A204.1 (cell line): ENCODE measurements around the gene ZNF586.
"Not testable (repeated sequence)": the region's sequence is repeated elsewhere in the genome, so short reads cannot be mapped to it uniquely, and the experiment has no call there.

Experiments used
- FAIRE-seq: peaks from 2 replicates; lab custom pipeline; 2012; peaks lifted over from hg19 to GRCh38; lab: Jason Lieb, UNC

Gene ZNF586

GRCh38 chr19:57769345-57770131 lies at the start of gene ZNF586:
TSS of gene ZNF586 (plus strand) at chr19:57769676. CDS start at chr19:57769843, 167 bp downstream.
- FAIRE-seq: peak; percentile 92

DNA sequence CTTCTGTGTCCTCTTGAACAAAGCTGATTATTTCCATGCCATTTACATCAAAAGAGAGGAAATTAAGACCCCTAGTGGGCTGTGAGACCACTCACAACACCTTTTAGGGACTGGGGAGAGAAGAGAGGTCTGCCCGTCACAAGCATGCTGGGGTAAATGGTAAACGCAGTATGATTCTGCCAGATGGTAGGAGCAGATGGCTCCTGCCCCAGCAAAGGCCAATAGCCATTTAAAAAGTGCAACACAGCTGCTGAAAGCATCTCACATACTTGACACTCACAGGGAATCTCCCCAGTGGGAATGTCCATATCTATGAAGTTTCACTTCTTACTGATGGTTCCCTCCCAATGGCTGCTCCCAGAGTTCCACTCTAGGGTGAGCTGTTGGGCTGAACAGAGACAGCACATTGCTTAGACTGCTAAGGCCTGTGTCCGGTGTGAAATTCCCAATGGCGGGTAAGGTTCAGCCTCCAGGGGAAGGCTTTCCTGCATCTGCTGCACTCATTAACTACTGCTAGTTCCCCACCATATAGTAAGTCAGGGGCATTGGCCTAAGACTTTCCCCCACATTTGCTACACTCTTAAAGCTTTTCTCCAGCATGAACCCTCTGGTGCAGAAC lies 49.5 kb upstream of the ZNF586 start:
- no peak for FAIRE-seq

- no peak for FAIRE-seq
Observed at GRCh38 chr19:57720878-57721277, 48.6 kb upstream of the ZNF586 start.

- not testable (repeated sequence) for FAIRE-seq
Observed at GRCh38 chr19:57738320-57738719, 31.2 kb upstream of the ZNF586 start.

DNA sequence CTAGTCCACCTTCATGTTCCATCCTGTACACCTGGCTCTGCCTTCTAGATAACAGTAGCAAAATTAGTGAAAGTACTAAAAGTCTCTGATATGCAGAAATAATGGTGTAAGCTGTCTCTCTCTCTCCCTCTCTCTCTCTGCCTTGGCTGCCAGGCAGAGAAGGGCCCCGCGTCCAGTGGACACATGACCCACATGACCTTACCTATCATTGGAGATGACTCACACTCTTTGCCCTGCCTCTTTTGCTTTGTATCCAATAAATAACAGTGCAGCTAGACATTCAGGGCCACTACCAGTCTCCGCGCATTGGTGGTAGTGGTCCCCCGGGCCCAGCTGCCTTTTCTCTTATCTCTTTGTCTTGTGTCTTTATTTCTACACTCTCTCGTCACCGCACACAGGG lies 30.7 kb upstream of the ZNF586 start:
- FAIRE-seq: not testable (repeated sequence)

GRCh38 chr19:57746580-57747471 lies 22.6 kb upstream of the ZNF586 start, which contains the start of gene ZNF776:
TSS of gene ZNF776 (plus strand) at chr19:57746815. CDS start at chr19:57747059, 244 bp downstream.
- FAIRE-seq: peak; percentile 98

GRCh38 chr19:57747472-57747807 lies 22.0 kb upstream of the ZNF586 start:
- FAIRE-seq: no peak

- FAIRE-seq: no peak
Observed at GRCh38 chr19:57748029-57748428, 21.4 kb upstream of the ZNF586 start.

DNA sequence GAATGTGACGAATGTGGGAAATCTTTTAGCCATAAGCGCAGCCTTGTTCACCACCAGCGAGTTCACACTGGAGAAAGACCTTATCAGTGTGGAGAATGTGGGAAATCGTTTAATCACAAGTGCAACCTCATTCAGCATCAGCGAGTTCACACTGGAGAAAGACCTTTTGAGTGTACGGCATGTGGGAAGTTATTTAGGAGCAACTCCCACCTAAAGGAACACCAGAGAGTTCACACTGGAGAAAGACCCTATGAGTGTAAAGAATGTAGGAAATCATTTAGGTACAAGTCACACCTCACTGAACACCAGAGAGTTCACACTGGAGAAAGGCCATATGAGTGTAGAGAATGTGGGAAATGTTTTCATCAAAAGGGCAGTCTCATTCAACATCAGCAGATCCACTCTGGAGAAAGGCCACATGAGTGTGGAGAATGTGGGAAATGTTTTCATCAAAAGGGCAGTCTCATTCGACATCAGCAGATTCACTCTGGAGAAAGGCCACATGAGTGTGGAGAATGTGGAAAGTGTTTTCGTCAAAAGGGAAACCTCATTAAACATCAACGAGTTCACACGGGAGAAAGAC lies 15.3 kb upstream of the ZNF586 start:
- FAIRE-seq: no peak

DNA sequence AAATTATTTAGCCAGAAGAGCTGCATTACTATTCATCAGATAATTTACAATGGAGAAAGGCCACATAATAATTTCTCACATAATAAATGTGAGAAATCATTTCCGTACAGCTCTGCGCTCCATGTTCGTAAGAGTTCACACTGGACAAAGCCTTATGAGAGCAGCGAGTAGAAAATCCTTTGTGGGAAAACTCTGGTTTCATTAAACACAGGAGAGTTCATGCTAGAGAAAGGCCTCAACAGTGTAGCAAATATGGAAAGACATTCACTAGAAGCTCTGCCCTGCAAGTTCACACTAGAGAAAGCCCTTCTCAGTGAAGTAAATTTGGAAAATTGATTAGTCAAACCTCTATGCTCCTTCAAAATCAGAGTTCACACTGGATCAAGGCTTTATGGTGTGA lies 14.4 kb upstream of the ZNF586 start:
- no peak for FAIRE-seq

DNA sequence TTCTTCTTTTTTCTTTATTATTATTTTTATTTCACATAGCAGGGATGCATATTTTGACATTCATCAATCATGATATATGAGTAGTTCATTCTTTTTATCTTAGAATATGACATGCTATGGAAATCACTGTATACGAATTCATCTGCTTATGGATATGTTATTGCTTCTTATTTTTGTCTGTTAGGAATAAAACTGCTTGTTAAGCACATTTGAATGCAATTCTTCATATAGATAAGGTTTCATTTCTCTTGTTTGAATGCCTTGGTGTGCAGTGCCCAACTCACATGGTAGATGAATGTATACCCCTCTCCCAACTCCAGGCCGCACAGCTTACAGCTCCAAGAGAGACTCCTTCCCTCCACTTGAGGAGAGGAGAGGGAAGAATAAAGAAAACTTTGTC lies 11.5 kb upstream of the ZNF586 start:
- no peak for FAIRE-seq

DNA sequence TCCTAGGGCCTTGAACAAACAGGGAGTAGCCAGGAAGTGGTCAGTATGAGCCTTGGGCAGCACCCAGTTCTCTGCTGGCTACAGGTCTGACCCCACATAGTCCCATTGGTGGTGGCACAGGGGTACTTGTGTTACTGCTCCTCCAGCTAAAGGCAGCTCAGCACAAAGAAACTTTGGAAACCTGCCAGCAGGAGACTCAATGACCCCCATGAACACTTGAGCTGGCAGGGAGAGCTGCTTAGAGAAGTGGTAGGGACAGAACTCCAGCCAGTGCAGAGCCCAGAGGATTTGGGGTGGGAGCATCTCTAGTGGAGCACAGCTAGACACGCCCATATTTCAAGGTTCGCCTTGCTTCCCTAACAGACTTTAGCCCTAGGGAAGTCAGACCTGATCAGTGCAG lies 10.4 kb upstream of the ZNF586 start:
- no peak for FAIRE-seq

DNA sequence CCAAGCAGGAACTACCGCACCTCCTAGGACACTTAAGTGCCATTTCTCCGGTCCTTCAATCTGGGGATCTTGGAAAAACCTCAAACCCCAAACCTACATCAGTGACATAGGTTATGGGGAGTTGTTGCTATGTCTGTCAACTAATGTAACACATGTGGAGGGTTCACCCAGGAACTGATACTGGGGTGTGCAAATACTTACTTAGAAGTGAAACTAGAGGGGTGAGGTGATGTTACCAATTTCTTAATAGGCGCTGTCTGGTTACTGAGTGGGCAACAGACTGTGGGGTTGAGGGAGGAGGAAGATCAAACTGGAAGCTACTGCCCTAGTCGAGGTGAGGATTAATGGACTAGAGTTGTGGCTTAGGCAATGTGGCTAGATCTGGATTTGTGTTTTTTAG lies 1.9 kb downstream of the ZNF586 start:
- FAIRE-seq: no peak

- no peak for FAIRE-seq
Observed at GRCh38 chr19:57773488-57773887, 4.0 kb downstream of the ZNF586 start.

- FAIRE-seq: no peak
Observed at GRCh38 chr19:57776764-57777296, 7.4 kb downstream of the ZNF586 start.

- no peak for FAIRE-seq
Observed at GRCh38 chr19:57778336-57778735, 8.9 kb downstream of the ZNF586 start.

DNA sequence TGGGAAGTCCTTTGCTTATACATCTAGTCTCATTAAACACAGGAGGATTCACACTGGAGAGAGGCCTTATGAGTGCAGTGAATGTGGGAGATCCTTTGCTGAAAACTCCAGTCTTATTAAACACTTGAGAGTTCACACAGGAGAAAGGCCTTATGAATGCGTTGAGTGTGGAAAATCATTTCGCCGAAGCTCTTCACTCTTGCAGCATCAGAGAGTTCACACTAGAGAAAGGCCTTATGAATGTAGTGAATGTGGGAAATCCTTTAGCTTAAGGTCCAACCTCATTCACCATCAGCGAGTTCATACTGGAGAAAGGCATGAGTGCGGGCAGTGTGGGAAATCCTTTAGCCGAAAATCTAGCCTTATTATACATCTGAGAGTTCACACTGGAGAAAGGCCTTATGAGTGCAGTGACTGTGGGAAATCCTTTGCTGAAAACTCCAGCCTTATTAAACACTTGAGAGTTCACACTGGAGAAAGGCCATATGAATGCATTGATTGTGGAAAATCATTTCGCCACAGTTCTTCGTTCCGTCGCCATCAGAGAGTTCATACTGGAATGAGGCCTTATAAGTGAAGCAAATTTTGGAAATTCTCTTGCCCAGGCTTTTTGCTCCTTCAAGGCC lies 9.9 kb downstream of the ZNF586 start:
- no peak for FAIRE-seq

GRCh38 chr19:57786286-57786685 lies 16.8 kb downstream of the ZNF586 start:
- FAIRE-seq: no peak

DNA sequence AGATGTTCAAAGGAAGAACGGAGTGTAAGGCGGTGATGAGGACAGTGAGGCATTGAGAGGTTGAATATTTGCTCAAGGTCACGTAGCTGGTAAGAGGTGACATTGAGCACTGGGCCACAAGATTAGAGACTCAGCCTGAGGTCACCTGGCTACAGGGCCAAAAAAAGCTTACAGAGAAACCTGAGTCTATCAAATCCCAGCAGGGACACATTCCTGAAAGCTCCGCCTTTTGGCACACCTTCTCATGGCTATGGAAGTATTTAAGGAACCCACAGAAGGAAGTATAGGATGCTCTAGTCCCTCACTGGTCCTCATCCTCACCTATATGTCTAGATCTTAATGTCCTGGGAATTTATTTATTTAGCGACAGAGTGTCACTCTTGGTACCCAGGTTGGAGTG lies 17.4 kb downstream of the ZNF586 start:
- no peak for FAIRE-seq

DNA sequence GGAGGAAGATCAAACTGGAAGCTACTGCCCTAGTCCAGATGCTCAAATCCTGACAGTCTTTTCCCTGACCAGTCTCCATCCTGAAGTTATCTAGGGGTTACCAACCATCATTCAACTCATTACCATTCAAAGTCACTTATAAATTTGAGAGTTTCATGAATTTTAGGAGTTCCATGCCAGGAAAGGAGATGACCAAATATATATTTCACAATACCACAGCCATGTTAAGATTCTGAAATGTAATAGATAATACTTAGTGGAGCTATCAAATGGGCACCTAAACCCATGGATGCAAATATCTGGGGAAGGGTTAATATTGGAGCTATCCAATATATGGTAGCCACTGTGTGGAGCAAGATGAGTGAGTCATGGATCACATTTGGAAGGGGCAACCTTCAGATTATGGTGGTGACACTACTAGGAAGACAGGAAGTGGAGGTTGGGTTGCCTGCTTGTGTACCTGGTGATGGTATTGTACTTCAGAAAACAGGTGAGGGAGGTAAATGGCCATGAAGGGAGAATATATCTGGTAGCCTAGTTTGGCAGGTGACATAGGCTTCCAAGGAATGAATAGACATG lies 18.7 kb downstream of the ZNF586 start:
- FAIRE-seq: no peak

DNA sequence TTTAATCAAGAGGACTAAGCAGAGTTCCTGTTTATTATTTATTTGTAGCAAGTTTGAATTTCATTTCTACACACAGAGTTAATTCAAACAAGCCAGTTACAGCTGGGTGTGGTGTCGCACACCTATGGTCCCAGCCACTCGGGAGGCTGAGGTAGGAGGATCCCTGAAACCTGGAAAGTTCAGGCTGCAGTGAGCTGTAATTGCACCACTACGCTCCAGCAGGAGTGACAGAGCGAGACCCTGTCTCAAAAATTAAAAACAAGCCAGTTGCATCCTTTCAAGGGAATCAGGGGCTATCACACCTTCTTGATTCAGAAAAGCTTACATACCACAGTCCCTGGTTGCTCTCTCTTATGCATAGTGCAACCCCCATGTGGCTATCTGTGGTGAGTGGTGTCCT lies 19.8 kb downstream of the ZNF586 start:
- no peak for FAIRE-seq
